Neuronal stem cell (in vitro differentiated cells): Measurements from ENCODE around the gene VARS2.

Experiments
- DNase-seq: peaks from one replicate; pipeline ENCODE4 v3.0.0-alpha.2; 2013; ENCODE audit warnings: low spot score
- H2AFZ ChIP-seq: one replicate; pipeline ENCODE4 v1.6.1; 2013; ENCODE audit warnings: mild to moderate bottlenecking, low read length, inconsistent platforms
- H2AK5ac ChIP-seq: 2 replicates; pipeline ENCODE4 v1.6.1; 2013; ENCODE audit warnings: low read depth, mild to moderate bottlenecking, inconsistent platforms, low read length, moderate library complexity, mixed read lengths
- H2BK120ac ChIP-seq: 2 replicates; pipeline ENCODE4 v1.6.1; 2013; ENCODE audit warnings: low read depth, mild to moderate bottlenecking, inconsistent platforms, low read length, moderate library complexity, mixed read lengths
- H2BK12ac ChIP-seq: one replicate; pipeline ENCODE4 v1.6.1; 2013; ENCODE audit warnings: low read length, inconsistent platforms
- H2BK15ac ChIP-seq: 2 replicates; pipeline ENCODE4 v1.6.1; 2013; ENCODE audit warnings: mild to moderate bottlenecking, low read length, inconsistent platforms, mixed read lengths
- H2BK5ac ChIP-seq: one replicate; pipeline ENCODE4 v1.6.1; 2013; ENCODE audit warnings: inconsistent platforms, mild to moderate bottlenecking, low read length, moderate library complexity
- H3K14ac ChIP-seq: one replicate; pipeline ENCODE4 v1.6.1; 2013; ENCODE audit warnings: low read length, inconsistent platforms
- H3K18ac ChIP-seq: 2 replicates; pipeline ENCODE4 v1.6.1; 2013; ENCODE audit warnings: low read length, inconsistent platforms
- H3K23ac ChIP-seq: 2 replicates; pipeline ENCODE4 v1.6.1; 2013; ENCODE audit warnings: low read depth, mild to moderate bottlenecking, mixed read lengths, low read length, inconsistent platforms; ENCODE audit not compliant: poor library complexity
- H3K27ac ChIP-seq: replicated peaks from 3 replicates; pipeline ENCODE4 v1.5.1; 2013; ENCODE audit warnings: low read length, inconsistent platforms
- H3K27me3 ChIP-seq, 3 experiments: 2 replicates each; pipeline ENCODE4 v1.6.1; 2013; ENCODE audit warnings: low read length in 3 of 3, mild to moderate bottlenecking in 2 of 3, inconsistent platforms in 1 of 3, low read depth in 1 of 3, mixed read lengths in 1 of 3, moderate library complexity in 1 of 3; ENCODE audit not compliant: control insufficient read depth in 3 of 3, insufficient read depth in 3 of 3
- H3K36me3 ChIP-seq, 2 donors: replicated peaks in 1 of 2; 2 replicates each; pipeline ENCODE4 v1.6.1; 2013; ENCODE audit warnings: low read length in 2 of 2; ENCODE audit not compliant: control insufficient read depth in 2 of 2, insufficient read depth in 2 of 2
- H3K4ac ChIP-seq: 2 replicates; pipeline ENCODE4 v1.6.1; 2013; ENCODE audit warnings: inconsistent platforms, mild to moderate bottlenecking, low read length, moderate library complexity
- H3K4me1 ChIP-seq, 2 donors: 1 replicate in 1 of 2; 2 replicates in 1 of 2; pipeline ENCODE4 v1.6.1; 2013; ENCODE audit warnings: low read length in 2 of 2, low read depth in 1 of 2; ENCODE audit not compliant: control insufficient read depth in 2 of 2, insufficient read depth in 1 of 2
- H3K4me2 ChIP-seq: one replicate; pipeline ENCODE4 v1.6.1; 2013; ENCODE audit warnings: mild to moderate bottlenecking, low read length, inconsistent platforms; ENCODE audit not compliant: insufficient read depth, poor library complexity, severe bottlenecking
- H3K4me3 ChIP-seq, 2 donors: 2 replicates each; pipeline ENCODE4 v1.5.1; 2013; ENCODE audit warnings: low read length in 2 of 2, mild to moderate bottlenecking in 2 of 2, inconsistent platforms in 1 of 2, moderate library complexity in 1 of 2
- H3K79me1 ChIP-seq: one replicate; pipeline ENCODE4 v1.6.1; 2013; ENCODE audit warnings: low read depth, mild to moderate bottlenecking, inconsistent platforms, low read length, moderate library complexity
- H3K9ac ChIP-seq: one replicate; pipeline ENCODE4 v1.6.1; 2013; ENCODE audit warnings: mild to moderate bottlenecking, low read depth, low read length, inconsistent platforms; ENCODE audit not compliant: poor library complexity
- H3K9me3 ChIP-seq, 2 donors: replicated peaks in 1 of 2; 2 replicates each; pipeline versions ENCODE3 to v1.6.1; 2013; ENCODE audit warnings: low read length in 2 of 2, mild to moderate bottlenecking in 2 of 2, inconsistent platforms in 1 of 2, low read depth in 1 of 2, mixed read lengths in 1 of 2, moderate library complexity in 1 of 2; ENCODE audit not compliant: control insufficient read depth in 2 of 2, insufficient read depth in 1 of 2
- H4K8ac ChIP-seq: one replicate; pipeline ENCODE4 v1.6.1; 2013; ENCODE audit warnings: low read depth, mild to moderate bottlenecking, inconsistent platforms, low read length, moderate library complexity
- H4K91ac ChIP-seq: one replicate; pipeline ENCODE4 v1.6.1; 2013; ENCODE audit warnings: low read length, low read depth, mild to moderate bottlenecking, inconsistent platforms; ENCODE audit not compliant: poor library complexity
- WGBS, 2 donors: extraction: QIAGEN DNeasy Blood & Tissue Kit; methylation state at CpG; one replicate each; pipeline ENCODE4 v1.1.7; 2013; ENCODE audit warnings: missing lambda C conversion rate in 2 of 2, mixed read lengths in 1 of 2; ENCODE audit not compliant: insufficient read length in 2 of 2, insufficient replicate concordance in 1 of 2; ENCODE audit errors: extremely low coverage in 2 of 2; 5-methylcytosine and 5-hydroxymethylcytosine counted together

Gene VARS2

DNA sequence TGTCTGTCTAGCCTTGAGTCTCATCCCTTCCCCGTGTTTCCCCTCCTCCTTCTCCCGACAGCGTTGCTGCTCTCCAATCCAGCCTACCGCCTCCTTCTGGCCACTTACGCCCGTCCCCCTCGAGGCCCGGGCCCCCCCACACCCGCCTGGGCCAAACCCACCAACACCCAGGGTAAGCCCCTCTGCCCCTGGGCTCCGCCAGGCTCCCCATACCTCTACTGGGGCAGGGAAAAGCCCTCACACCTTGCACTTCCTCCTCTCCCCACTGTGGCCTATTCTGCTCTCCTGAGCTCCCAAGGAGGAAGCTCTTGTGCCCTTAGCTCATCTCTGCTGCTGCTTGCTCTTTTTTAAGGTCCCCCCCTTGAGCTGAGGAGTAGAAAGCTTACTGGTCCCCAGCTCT lies 18.7 kb upstream of the VARS2 start:
- no CpG with 5 or more reads among the region's 10 CpGs for WGBS, 2 donors
- Histone ChIP-seq H3K9ac (no peak overlapping the region), H3K27ac (no peak overlapping the region), H3K9me3 (no peaks in the 10 kb centered on the region), H4K91ac (no peak overlapping the region), H2BK15ac (no peak overlapping the region), H3K4ac (no peak overlapping the region), H3K36me3 (peaks cover 85 to 100% of the 10 kb centered on the region in 2 donors), H2BK120ac (no peak overlapping the region), H3K4me1 (peaks cover 0 to 19% of the 10 kb centered on the region in 2 donors), H2BK5ac (no peak overlapping the region), H3K18ac (no peak overlapping the region), H3K23ac (no peak overlapping the region), H2AFZ (no peak overlapping the region), H3K4me3 (no peak overlapping the region), H3K4me2 (no peak overlapping the region), H3K14ac (no peak overlapping the region), H4K8ac (no peak overlapping the region), H3K79me1 (peaks cover 29% of the 10 kb centered on the region), H2AK5ac (no peak overlapping the region), H2BK12ac (no peak overlapping the region), H3K27me3 (no peaks in the 10 kb centered on the region)
- no peak for DNase-seq

- no peak overlapping the region for H2BK120ac ChIP-seq
- H4K8ac ChIP-seq = no peak overlapping the region
- H3K4me2 ChIP-seq = no peak overlapping the region
- WGBS, 2 donors = no CpG with 5 or more reads among the region's 13 CpGs
- no peak overlapping the region for H3K9ac ChIP-seq
- H3K27ac ChIP-seq = no peak overlapping the region
- H2AFZ ChIP-seq = no peak overlapping the region
- peaks cover 20% of the 10 kb centered on the region for H3K79me1 ChIP-seq
- H3K4me1 ChIP-seq = peaks cover 0 to 14% of the 10 kb centered on the region in 2 donors
- no peak overlapping the region for H3K4ac ChIP-seq
- no peak overlapping the region for H3K14ac ChIP-seq
- H3K4me3 ChIP-seq = no peak overlapping the region
- DNase-seq = no peak
- H3K27me3 ChIP-seq = no peaks in the 10 kb centered on the region
- H2BK12ac ChIP-seq = no peak overlapping the region
- H3K9me3 ChIP-seq = no peaks in the 10 kb centered on the region
- H2BK5ac ChIP-seq = no peak overlapping the region
- H2BK15ac ChIP-seq = no peak overlapping the region
- no peak overlapping the region for H3K23ac ChIP-seq
- H2AK5ac ChIP-seq = no peak overlapping the region
- H3K36me3 ChIP-seq = peaks cover 74 to 93% of the 10 kb centered on the region in 2 donors
- H4K91ac ChIP-seq = no peak overlapping the region
- H3K18ac ChIP-seq = no peak overlapping the region
These were observed 17.5 kb upstream of the VARS2 start for GRCh38 chr6:30896541-30896940.

DNA sequence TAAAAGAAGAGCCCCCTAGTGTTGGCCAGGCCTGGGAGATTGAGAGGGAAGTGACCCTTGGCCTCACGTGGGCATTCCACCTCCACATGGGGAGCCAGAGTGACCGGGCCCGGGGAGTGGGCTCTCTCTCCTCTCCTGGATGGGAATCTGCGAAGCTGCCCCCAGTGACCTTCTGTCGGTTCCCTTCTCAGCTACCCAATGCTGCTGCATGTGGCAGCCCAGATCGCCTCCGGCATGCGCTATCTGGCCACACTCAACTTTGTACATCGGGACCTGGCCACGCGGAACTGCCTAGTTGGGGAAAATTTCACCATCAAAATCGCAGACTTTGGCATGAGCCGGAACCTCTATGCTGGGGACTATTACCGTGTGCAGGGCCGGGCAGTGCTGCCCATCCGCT lies 16.2 kb upstream of the VARS2 start:
- Histone ChIP-seq H3K18ac (no peak overlapping the region), H3K14ac (no peak overlapping the region), H3K4ac (no peak overlapping the region), H3K4me1 (peaks cover 0 to 11% of the 10 kb centered on the region in 2 donors), H4K91ac (no peak overlapping the region), H3K27ac (no peak overlapping the region), H4K8ac (no peak overlapping the region), H3K4me2 (no peak overlapping the region), H3K79me1 (peaks cover 11% of the 10 kb centered on the region), H2BK120ac (no peak overlapping the region), H2AFZ (no peak overlapping the region), H2BK15ac (no peak overlapping the region), H3K23ac (peak overlapping the region; percentile 29), H2AK5ac (no peak overlapping the region), H2BK12ac (no peak overlapping the region), H3K9ac (no peak overlapping the region), H2BK5ac (no peak overlapping the region), H3K9me3 (no peaks in the 10 kb centered on the region), H3K36me3 (peaks cover 64 to 80% of the 10 kb centered on the region in 2 donors), H3K4me3 (no peak overlapping the region), H3K27me3 (no peaks in the 10 kb centered on the region)
- no CpG with 5 or more reads among the region's 16 CpGs for WGBS, 2 donors
- DNase-seq = no peak

- Histone ChIP-seq H3K27me3 (no peaks in the 10 kb centered on the region), H4K8ac (no peak overlapping the region), H2BK12ac (no peak overlapping the region), H3K4me2 (no peak overlapping the region), H3K4ac (no peak overlapping the region), H3K4me1 (peaks cover 0 to 11% of the 10 kb centered on the region in 2 donors), H3K14ac (no peak overlapping the region), H3K23ac (no peak overlapping the region), H2AFZ (no peak overlapping the region), H3K9ac (no peak overlapping the region), H2AK5ac (no peak overlapping the region), H3K18ac (no peak overlapping the region), H4K91ac (no peak overlapping the region), H3K27ac (no peak overlapping the region), H3K4me3 (peak overlapping the region in 1 of 2 donors; percentile 17), H3K9me3 (no peaks in the 10 kb centered on the region), H2BK5ac (no peak overlapping the region), H3K36me3 (peaks cover 54 to 70% of the 10 kb centered on the region in 2 donors), H3K79me1 (peaks cover 5% of the 10 kb centered on the region), H2BK120ac (no peak overlapping the region), H2BK15ac (no peak overlapping the region)
- WGBS, 2 donors = no CpG with 5 or more reads among the region's 23 CpGs
- no peak for DNase-seq
These were observed 15.2 kb upstream of the VARS2 start for GRCh38 chr6:30898750-30899360.
